ENCODE data around the gene MED12L.

DNA sequence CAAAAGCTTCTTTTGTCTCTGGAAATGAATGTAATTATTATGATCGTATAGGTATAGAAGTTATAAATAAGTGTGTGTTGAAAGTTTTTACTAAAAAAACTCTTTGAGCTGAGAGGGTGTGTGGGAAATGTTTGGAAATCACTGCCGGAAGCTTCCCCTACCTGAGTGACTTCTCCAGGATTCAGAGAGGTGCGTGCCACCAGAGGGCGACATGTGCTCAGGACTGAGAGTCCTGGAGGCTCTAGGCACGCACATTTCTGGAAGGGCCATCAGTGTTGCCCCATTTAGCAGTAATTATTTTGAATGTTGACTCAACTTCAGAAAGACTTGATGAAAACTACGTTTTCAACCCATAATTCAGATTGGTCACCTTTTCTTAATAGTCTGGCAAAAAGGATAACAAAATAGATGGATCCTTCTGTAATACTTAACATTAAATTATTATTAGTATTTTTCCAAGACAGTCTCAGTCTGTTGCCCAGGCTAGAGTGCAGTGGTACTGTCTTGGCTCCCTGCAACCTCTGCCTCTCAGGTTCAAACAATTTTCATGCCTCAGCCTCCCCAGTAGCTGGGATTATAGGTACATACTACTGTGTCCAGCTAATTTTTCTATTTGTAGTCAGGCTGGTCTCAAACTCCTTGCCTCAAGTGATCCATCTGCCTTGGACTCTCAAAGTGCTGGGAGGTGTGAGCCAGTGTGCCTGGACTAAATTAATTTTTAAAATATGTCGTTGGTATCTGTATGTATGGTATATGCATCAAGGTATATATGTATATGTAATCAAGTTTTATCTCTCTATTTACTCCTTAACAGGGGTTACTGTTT is 83.0 kb downstream of the MED12L start:
- TF ChIP-seq, protein P1, sequence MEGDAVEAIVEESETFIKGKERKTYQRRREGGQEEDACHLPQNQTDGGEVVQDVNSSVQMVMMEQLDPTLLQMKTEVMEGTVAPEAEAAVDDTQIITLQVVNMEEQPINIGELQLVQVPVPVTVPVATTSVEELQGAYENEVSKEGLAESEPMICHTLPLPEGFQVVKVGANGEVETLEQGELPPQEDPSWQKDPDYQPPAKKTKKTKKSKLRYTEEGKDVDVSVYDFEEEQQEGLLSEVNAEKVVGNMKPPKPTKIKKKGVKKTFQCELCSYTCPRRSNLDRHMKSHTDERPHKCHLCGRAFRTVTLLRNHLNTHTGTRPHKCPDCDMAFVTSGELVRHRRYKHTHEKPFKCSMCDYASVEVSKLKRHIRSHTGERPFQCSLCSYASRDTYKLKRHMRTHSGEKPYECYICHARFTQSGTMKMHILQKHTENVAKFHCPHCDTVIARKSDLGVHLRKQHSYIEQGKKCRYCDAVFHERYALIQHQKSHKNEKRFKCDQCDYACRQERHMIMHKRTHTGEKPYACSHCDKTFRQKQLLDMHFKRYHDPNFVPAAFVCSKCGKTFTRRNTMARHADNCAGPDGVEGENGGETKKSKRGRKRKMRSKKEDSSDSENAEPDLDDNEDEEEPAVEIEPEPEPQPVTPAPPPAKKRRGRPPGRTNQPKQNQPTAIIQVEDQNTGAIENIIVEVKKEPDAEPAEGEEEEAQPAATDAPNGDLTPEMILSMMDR (conservative IDR thresholded peaks at IDR 0.05 in 1 of 2, IDR thresholded peaks at IDR 0.05 in 1 of 2; ENCODE audit: low read depth in 1 of 2, low read length in 2 of 2) = peak; percentile 78 to 82
- no peak for TF ChIP-seq EZH2 (IDR thresholded peaks at IDR 0.05; ENCODE audit: low read length, missing control alignments)

Data from fibroblast of lung (primary cell).